GM12878 (cell line): ENCODE data around the gene ATOSB. TPM values are rescaled to one million over a fixed set of nuclear protein-coding genes. Genes with fewer than 3 reads are reported as not detected.

Experiments
- ATAC-seq: fragments of 200-7000 bp; cut with Tn5 transposase; 3 replicates; pipeline ENCODE4 v1.9.1; 2020; ENCODE audit warnings: mild to moderate bottlenecking, moderate library complexity
- BruUV-seq: library from RNA; stranded (reverse); fragments of 400-500 nt; replicated peaks from 2 replicates; lab custom pipeline; 2021; lab: Mats Ljungman, UMichigan
- CTCF ChIA-PET: fragments of 300-600 bp; sonication (Branson Sonifier 250); formaldehyde crosslinking; extraction: SDS; loops from one replicate; lab custom pipeline; 2021; ENCODE audit warnings: inconsistent platforms; lab: Yijun Ruan, JAX
- POLR2A ChIA-PET: fragments of 350-600 bp; formaldehyde crosslinking; extraction: SDS; loops from one replicate; lab custom pipeline; 2021; ENCODE audit warnings: inconsistent platforms; lab: Charles Lee
- RAD21 ChIA-PET: fragments of 300-600 bp; sonication (Branson Sonifier 250); formaldehyde crosslinking; loops from one replicate; lab custom pipeline; 2023; ENCODE audit warnings: antibody characterized with exemption; ENCODE audit not compliant: unreplicated experiment; lab: Charles Lee
- SMC1A ChIA-PET: fragments of 300-600 bp; sonication (Branson Sonifier 250); formaldehyde crosslinking; loops from one replicate; lab custom pipeline; 2023; ENCODE audit not compliant: unreplicated experiment, uncharacterized antibody; lab: Charles Lee
- DNase-seq: peaks from one replicate; pipeline ENCODE4 v3.0.0-alpha.2; 2011; ENCODE audit warnings: low read depth, low spot score
- FAIRE-seq: peaks from 3 replicates; lab custom pipeline; 2011; peaks lifted over from hg19 to GRCh38; lab: Jason Lieb, UNC
- H2AFZ ChIP-seq: 2 replicates; pipeline ENCODE4 v1.6.0; 2011; ENCODE audit warnings: low read depth, low read length, control low read depth; ENCODE audit not compliant: control insufficient read depth
- H3K27ac ChIP-seq: 2 replicates; pipeline ENCODE4 v1.5.1; 2011; ENCODE audit warnings: control low read depth; ENCODE audit not compliant: control insufficient read depth, insufficient read depth
- H3K27me3 ChIP-seq, 2 experiments: replicated peaks in 1 of 2; 2 replicates each; pipeline versions ENCODE4 v1.6.0 to v1.6.1; 2011; ENCODE audit warnings: low read length in 1 of 2; ENCODE audit not compliant: control insufficient read depth in 2 of 2, insufficient read depth in 2 of 2
- H3K36me3 ChIP-seq, 2 experiments: 2 replicates each; pipeline ENCODE4 v1.5.1; 2011; ENCODE audit warnings: low read length in 1 of 2; ENCODE audit not compliant: control insufficient read depth in 2 of 2, insufficient read depth in 2 of 2
- H3K4me1 ChIP-seq: 2 replicates; pipeline ENCODE4 v1.6.1; 2011; ENCODE audit warnings: mild to moderate bottlenecking, low read length, moderate library complexity, mixed read lengths; ENCODE audit not compliant: control insufficient read depth, insufficient read depth
- H3K4me2 ChIP-seq: 2 replicates; pipeline ENCODE4 v1.6.0; 2011; ENCODE audit warnings: control low read depth; ENCODE audit not compliant: control insufficient read depth, insufficient read depth
- H3K4me3 ChIP-seq: fragments of 200-600 bp; sonication (generic); 2 replicates; pipeline ENCODE4 v1.5.1; 2016
- H3K79me2 ChIP-seq: 2 replicates; pipeline ENCODE4 v1.6.0; 2011; ENCODE audit warnings: low read length; ENCODE audit not compliant: control insufficient read depth, insufficient read depth
- H3K9ac ChIP-seq: 2 replicates; pipeline ENCODE4 v1.8.0; 2011; ENCODE audit warnings: low read length, control low read depth, mixed read lengths; ENCODE audit not compliant: control insufficient read depth, insufficient read depth
- H3K9me3 ChIP-seq: replicated peaks from 3 replicates; pipeline ENCODE4 v1.5.1; 2011; ENCODE audit warnings: mild to moderate bottlenecking, low read length; ENCODE audit not compliant: control insufficient read depth, insufficient read depth
- H4K20me1 ChIP-seq: 2 replicates; pipeline ENCODE4 v1.6.0; 2011; ENCODE audit not compliant: control insufficient read depth, insufficient read depth
- EED ChIP-seq: sonication (generic); IDR thresholded peaks from 2 replicates; pipeline ENCODE4 v1.6.1; 2016; ENCODE audit warnings: antibody characterized with exemption, low read depth
- IKZF2 ChIP-seq, 2 experiments: fragments of 450-650 bp; IDR thresholded peaks; 2 replicates each; pipeline ENCODE4 v1.6.1; 2017; ENCODE audit warnings: mild to moderate bottlenecking in 2 of 2, moderate library complexity in 2 of 2
- JUND ChIP-seq: IDR thresholded peaks from 2 replicates; pipeline ENCODE4 v1.6.1; 2012; ENCODE audit warnings: low read depth, mild to moderate bottlenecking, low read length, improper control_type of control experiment, moderate library complexity
- NFYA ChIP-seq: IDR thresholded peaks from 2 replicates; pipeline ENCODE4 v1.6.1; 2011; ENCODE audit warnings: low read depth, mild to moderate bottlenecking, low read length, improper control_type of control experiment, borderline replicate concordance
- RUNX3 ChIP-seq: IDR thresholded peaks from 2 replicates; pipeline ENCODE4 v1.6.1; 2012; ENCODE audit warnings: low read length, inconsistent platforms
- SMAD1 ChIP-seq: fragments of 450-650 bp; IDR thresholded peaks from 2 replicates; pipeline ENCODE4 v1.6.1; 2018; ENCODE audit warnings: mild to moderate bottlenecking, low read depth; ENCODE audit not compliant: partially characterized antibody
- STAT3 ChIP-seq: IDR thresholded peaks from 2 replicates; pipeline ENCODE4 v1.6.1; 2011; ENCODE audit warnings: low read depth, low read length, improper control_type of control experiment
- SUPT20H ChIP-seq: IDR thresholded peaks from 2 replicates; pipeline ENCODE4 v1.6.1; 2011; ENCODE audit warnings: low read depth, mild to moderate bottlenecking, low read length, moderate library complexity, borderline replicate concordance; ENCODE audit not compliant: control insufficient read depth
- WRNIP1 ChIP-seq: IDR thresholded peaks from 2 replicates; pipeline ENCODE4 v1.6.1; 2011; ENCODE audit warnings: low read depth, low read length, improper control_type of control experiment, borderline replicate concordance
- WGBS: methylation state at CpG from one replicate; pipeline ENCODE4 v1.1.6; 2016; ENCODE audit warnings: low lambda C conversion rate; ENCODE audit not compliant: insufficient replicate concordance, insufficient coverage; ENCODE audit errors: missing lambda C conversion rate; 5-methylcytosine and 5-hydroxymethylcytosine counted together
- in situ Hi-C: fragments of 300-500 bp; cut with MboI; formaldehyde crosslinking; loops from 9 replicates; pipeline ENCODE4 v1.14.3; 2018; ENCODE audit warnings: mixed read lengths
- intact Hi-C: fragments of 100-400 bp; cut with micrococcal nuclease; formaldehyde crosslinking; loops from one replicate; pipeline ENCODE4 v1.14.2; 2022; ENCODE audit not compliant: unreplicated experiment
- polyA plus RNA-seq, 11 experiments: library from polyadenylated mRNA; depleted of rRNA in 4 of 11; unstranded in 6 of 11; stranded (reverse) in 5 of 11; fragments of >200 nt; fragmentation: Nextera tagmentation in 4 of 11; fragmentation: Illumina TruSeq in 1 of 11; extraction: Ambion mirVana in 4 of 11; extraction: Trizol in 1 of 11; gene quantifications; 1 replicate in 1 of 11; 2 replicates in 10 of 11; pipeline versions ENCODE4 v1.2.1 to v1.2.3, GENCODE V29; 2011 to 2016; ENCODE audit warnings: inconsistent platforms in 2 of 11, missing spikeins in 2 of 11, low read depth in 1 of 11
- total RNA-seq, 4 experiments: library from RNA; depleted of rRNA in 3 of 4; stranded (reverse); fragments of >200 nt in 3 of 4; fragmentation: Illumina TruSeq in 1 of 4; extraction: Trizol in 1 of 4; gene quantifications; 2 replicates each; pipeline versions ENCODE4 v1.2.1 to v1.2.3, GENCODE V29; 2013 to 2021
- TF ChIP-seq, protein P1 (sequence below): IDR thresholded peaks from 2 replicates; pipeline ENCODE4 v1.6.1; 2012; ENCODE audit warnings: improper control_type of control experiment, low read depth, low read length; ENCODE audit not compliant: insufficient replicate concordance
- TF ChIP-seq, protein P2 (sequence below): fragments of 450-650 bp; IDR thresholded peaks from 2 replicates; pipeline ENCODE4 v1.6.1; 2016; ENCODE audit warnings: mild to moderate bottlenecking, moderate library complexity, borderline replicate concordance

The ATOSB gene
- total and polyA plus RNA-seq, 10 of the 15 experiments (the other 5 are each of a cell fraction or from before 2014, with no cell fraction given), result 0.60 to 5.4 (median 2.5) TPM

DNA sequence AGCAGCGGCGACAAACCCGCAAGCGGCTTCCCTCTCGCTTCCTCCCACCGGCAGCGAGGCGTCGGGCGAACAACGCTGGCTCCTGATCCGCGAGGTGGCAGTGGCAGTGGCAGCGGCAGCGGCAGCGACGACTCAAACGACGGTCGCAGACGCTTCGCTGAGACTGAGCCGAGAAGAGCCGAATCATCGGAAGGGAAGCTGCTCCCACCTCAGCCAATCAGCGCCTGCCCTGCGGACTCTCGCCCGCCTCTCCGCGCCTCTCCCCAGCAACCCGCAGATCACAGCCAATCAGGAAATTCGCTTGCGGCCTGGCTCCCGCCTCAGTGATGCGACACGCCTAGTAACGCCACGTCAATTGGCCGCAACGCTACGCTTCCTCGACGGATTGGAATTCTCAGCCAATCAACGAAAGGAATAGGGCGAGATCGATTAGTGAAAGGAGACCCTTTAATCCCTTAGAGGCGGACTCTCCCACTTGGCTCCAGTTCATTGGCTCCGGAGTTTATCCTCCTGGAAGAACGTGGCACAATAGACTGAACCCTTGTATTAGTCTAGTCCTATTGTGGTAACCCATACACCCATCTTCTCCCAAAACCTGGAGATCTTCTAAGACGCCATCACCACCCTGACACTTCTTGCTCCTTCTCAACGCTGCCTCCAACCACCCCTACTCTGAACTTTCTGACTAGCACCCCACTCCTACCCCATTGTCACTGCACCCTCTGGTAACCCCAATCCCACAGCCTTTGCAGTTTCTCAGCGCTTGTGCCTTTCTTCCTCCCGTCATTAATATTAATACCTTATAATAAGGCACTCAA lies 43.0 kb downstream of the ATOSB start, which contains the start of gene VCP:
Gene VCP, minus strand, starts transcription at position 165 of the 818 bp plus-strand sequence. CDS start 272 bp downstream, outside the sequence.
- peak; percentile 93 for ATAC-seq
- FAIRE-seq, result peak; percentile 99
- H3K27me3 ChIP-seq, result no peaks in the 10 kb centered on the region
- peak; percentile 98 for DNase-seq
- intact Hi-C loops, result loop anchor here (5.0 to 10.0 kb wide), 3 partner anchors 40 to 652 kb away; partner anchors contain the start of gene DNAJB5
- ChIA-PET CTCF (interaction anchor here (1.0 to 2.5 kb wide), 7 partner anchors 21 to 575 kb away, joined by 3 to 29 read pairs (median 7); partner anchors contain the start of genes PIGO and STOML2), POLR2A (interaction anchor here (0.5 to 2.6 kb wide), 9 partner anchors 7 to 1185 kb away, joined by 3 to 31 read pairs (median 5); partner anchors contain the start of genes ARHGEF39, ATOSB, DNAJB5 and FANCG), SMC1A (interaction anchor here (1.1 to 3.3 kb wide), 4 partner anchors 8 to 25 kb away, joined by 3 to 19 read pairs (median 13); partner anchors contain the start of genes FANCG and PIGO), RAD21 (interaction anchor here (0.8 to 2.5 kb wide), 4 partner anchors 22 to 578 kb away, joined by 3 to 11 read pairs (median 5); partner anchors contain the start of genes SIT1 and STOML2)
- peak within 1 kb of the TSS; percentile 88 for H3K27ac ChIP-seq
- peaks cover 12% of the 10 kb centered on the region for H3K4me1 ChIP-seq
- TSS peak; percentile 67 for BruUV-seq
- peaks cover 0 to 23% of the 10 kb centered on the region in 2 experiments; a peak in 3 of 4 replicates for H3K36me3 ChIP-seq
- in situ Hi-C loops, result no loop called here
- H3K9ac ChIP-seq, result peak within 1 kb of the TSS; percentile 81
- peaks cover 25% of the 10 kb centered on the region for H4K20me1 ChIP-seq
- peak within 1 kb of the TSS; percentile 81 for H3K4me2 ChIP-seq
- H2AFZ ChIP-seq, result peak within 1 kb of the TSS; percentile 91
- peak within 1 kb of the TSS; percentile 78 for H3K4me3 ChIP-seq
- WGBS, result under 1% methylated on average over 54 of the region's 54 CpGs
- H3K9me3 ChIP-seq, result no peaks in the 10 kb centered on the region
- peaks cover 48% of the 10 kb centered on the region for H3K79me2 ChIP-seq
- TF ChIP-seq STAT3 (no peak), RUNX3 (peak; percentile 29; the same call in 1 of the 2 replicates), WRNIP1 (0 out of 2 replicates have a peak, but pooled peaks have one; percentile 49), SUPT20H (no peak), EED (peak; percentile 38; the same call in 1 of the 2 replicates), JUND (no peak), NFYA (peak; percentile 72; the same call in 1 of the 2 replicates), IKZF2 (IDR thresholded peaks at IDR 0.05) (peak; percentile 37 to 39; a peak in 2 of 4 replicates), SMAD1 (no peak)
- TF ChIP-seq, protein P1, sequence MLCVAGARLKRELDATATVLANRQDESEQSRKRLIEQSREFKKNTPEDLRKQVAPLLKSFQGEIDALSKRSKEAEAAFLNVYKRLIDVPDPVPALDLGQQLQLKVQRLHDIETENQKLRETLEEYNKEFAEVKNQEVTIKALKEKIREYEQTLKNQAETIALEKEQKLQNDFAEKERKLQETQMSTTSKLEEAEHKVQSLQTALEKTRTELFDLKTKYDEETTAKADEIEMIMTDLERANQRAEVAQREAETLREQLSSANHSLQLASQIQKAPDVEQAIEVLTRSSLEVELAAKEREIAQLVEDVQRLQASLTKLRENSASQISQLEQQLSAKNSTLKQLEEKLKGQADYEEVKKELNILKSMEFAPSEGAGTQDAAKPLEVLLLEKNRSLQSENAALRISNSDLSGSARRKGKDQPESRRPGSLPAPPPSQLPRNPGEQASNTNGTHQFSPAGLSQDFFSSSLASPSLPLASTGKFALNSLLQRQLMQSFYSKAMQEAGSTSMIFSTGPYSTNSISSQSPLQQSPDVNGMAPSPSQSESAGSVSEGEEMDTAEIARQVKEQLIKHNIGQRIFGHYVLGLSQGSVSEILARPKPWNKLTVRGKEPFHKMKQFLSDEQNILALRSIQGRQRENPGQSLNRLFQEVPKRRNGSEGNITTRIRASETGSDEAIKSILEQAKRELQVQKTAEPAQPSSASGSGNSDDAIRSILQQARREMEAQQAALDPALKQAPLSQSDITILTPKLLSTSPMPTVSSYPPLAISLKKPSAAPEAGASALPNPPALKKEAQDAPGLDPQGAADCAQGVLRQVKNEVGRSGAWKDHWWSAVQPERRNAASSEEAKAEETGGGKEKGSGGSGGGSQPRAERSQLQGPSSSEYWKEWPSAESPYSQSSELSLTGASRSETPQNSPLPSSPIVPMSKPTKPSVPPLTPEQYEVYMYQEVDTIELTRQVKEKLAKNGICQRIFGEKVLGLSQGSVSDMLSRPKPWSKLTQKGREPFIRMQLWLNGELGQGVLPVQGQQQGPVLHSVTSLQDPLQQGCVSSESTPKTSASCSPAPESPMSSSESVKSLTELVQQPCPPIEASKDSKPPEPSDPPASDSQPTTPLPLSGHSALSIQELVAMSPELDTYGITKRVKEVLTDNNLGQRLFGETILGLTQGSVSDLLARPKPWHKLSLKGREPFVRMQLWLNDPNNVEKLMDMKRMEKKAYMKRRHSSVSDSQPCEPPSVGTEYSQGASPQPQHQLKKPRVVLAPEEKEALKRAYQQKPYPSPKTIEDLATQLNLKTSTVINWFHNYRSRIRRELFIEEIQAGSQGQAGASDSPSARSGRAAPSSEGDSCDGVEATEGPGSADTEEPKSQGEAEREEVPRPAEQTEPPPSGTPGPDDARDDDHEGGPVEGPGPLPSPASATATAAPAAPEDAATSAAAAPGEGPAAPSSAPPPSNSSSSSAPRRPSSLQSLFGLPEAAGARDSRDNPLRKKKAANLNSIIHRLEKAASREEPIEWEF, result peak; percentile 64
- TF ChIP-seq, protein P2, sequence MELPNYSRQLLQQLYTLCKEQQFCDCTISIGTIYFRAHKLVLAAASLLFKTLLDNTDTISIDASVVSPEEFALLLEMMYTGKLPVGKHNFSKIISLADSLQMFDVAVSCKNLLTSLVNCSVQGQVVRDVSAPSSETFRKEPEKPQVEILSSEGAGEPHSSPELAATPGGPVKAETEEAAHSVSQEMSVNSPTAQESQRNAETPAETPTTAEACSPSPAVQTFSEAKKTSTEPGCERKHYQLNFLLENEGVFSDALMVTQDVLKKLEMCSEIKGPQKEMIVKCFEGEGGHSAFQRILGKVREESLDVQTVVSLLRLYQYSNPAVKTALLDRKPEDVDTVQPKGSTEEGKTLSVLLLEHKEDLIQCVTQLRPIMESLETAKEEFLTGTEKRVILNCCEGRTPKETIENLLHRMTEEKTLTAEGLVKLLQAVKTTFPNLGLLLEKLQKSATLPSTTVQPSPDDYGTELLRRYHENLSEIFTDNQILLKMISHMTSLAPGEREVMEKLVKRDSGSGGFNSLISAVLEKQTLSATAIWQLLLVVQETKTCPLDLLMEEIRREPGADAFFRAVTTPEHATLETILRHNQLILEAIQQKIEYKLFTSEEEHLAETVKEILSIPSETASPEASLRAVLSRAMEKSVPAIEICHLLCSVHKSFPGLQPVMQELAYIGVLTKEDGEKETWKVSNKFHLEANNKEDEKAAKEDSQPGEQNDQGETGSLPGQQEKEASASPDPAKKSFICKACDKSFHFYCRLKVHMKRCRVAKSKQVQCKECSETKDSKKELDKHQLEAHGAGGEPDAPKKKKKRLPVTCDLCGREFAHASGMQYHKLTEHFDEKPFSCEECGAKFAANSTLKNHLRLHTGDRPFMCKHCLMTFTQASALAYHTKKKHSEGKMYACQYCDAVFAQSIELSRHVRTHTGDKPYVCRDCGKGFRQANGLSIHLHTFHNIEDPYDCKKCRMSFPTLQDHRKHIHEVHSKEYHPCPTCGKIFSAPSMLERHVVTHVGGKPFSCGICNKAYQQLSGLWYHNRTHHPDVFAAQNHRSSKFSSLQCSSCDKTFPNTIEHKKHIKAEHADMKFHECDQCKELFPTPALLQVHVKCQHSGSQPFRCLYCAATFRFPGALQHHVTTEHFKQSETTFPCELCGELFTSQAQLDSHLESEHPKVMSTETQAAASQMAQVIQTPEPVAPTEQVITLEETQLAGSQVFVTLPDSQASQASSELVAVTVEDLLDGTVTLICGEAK, result peak; percentile 28; the same call in 1 of the 2 replicates
